OCI-LY1 (cell line): Measurements from ENCODE around the gene LONP1.

ENCODE experiments used
- EZH2 ChIP-seq: fragments of 200-600 bp; sonication (generic), shearing (Covaris generic); IDR thresholded peaks from 2 replicates; pipeline ENCODE4 v1.8.0; 2017; ENCODE audit warnings: borderline replicate concordance, mixed run types, mild to moderate bottlenecking, antibody characterized with exemption, low read length, moderate library complexity, mixed read lengths
- TF ChIP-seq, protein P1 (sequence below): fragments of 200-600 bp; sonication (generic), shearing (Covaris generic); IDR thresholded peaks from 2 replicates; pipeline ENCODE4 v1.5.1; 2017; ENCODE audit warnings: mild to moderate bottlenecking, antibody characterized with exemption, low read length, moderate library complexity, mixed read lengths

DNA sequence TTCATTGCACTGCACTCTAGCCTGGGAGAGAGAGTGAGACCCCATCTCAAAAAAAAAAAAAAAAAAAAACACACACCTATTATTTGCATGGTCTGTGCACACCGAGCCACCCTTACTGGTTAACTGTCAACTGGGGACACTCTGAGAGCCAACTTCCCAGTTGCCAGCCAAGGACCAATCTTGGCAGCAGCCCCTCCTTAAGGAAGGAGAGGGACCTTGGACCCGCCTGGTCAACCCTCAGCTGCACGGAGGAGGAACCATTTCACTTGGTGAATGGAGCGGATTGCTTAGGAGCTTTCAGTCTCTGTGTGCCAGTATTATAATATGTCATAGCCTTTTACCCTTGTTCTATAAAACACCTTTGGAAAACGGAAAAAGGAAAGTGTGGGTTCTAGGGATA, 64.5 kb downstream of the LONP1 start:
- TF ChIP-seq, protein P1, sequence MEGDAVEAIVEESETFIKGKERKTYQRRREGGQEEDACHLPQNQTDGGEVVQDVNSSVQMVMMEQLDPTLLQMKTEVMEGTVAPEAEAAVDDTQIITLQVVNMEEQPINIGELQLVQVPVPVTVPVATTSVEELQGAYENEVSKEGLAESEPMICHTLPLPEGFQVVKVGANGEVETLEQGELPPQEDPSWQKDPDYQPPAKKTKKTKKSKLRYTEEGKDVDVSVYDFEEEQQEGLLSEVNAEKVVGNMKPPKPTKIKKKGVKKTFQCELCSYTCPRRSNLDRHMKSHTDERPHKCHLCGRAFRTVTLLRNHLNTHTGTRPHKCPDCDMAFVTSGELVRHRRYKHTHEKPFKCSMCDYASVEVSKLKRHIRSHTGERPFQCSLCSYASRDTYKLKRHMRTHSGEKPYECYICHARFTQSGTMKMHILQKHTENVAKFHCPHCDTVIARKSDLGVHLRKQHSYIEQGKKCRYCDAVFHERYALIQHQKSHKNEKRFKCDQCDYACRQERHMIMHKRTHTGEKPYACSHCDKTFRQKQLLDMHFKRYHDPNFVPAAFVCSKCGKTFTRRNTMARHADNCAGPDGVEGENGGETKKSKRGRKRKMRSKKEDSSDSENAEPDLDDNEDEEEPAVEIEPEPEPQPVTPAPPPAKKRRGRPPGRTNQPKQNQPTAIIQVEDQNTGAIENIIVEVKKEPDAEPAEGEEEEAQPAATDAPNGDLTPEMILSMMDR = no peak
- TF ChIP-seq EZH2 = no peak
